Thoracic aorta (tissue), 2 donors: ENCODE measurements around the gene TOR2A. TPM values are rescaled to one million over a fixed set of nuclear protein-coding genes. Genes with fewer than 3 reads are reported as not detected.

Experiments
- ATAC-seq: fragments of 150-250 bp; one replicate; pipeline ENCODE4 v1.8.0; 2017; ENCODE audit warnings: low read depth; ENCODE audit not compliant: insufficient number of reproducible peaks, low FRiP score
- DNase-seq: peaks from one replicate; pipeline ENCODE4 v3.0.0-alpha.2; 2020; ENCODE audit warnings: low spot score
- H3K27ac ChIP-seq, 2 donors: fragments of 200-600 bp; sonication (generic); 1 replicate in 1 of 2; 2 replicates in 1 of 2; pipeline ENCODE4 v1.5.1; 2016; ENCODE audit warnings: mild to moderate bottlenecking in 2 of 2, moderate library complexity in 2 of 2
- H3K27me3 ChIP-seq: fragments of 200-600 bp; sonication (generic); replicated peaks from 2 replicates; pipeline ENCODE4 v1.6.0; 2016; ENCODE audit warnings: mild to moderate bottlenecking; ENCODE audit not compliant: insufficient read depth
- H3K36me3 ChIP-seq: fragments of 200-600 bp; sonication (generic); one replicate; pipeline ENCODE4 v1.5.1; 2016
- H3K4me1 ChIP-seq, 2 donors: fragments of 200-600 bp; sonication (generic); 1 replicate in 1 of 2; 2 replicates in 1 of 2; pipeline versions ENCODE4 v1.5.1 to v1.6.0; 2016; ENCODE audit warnings: low read depth in 2 of 2, mild to moderate bottlenecking in 1 of 2; ENCODE audit not compliant: control insufficient read depth in 1 of 2
- H3K4me3 ChIP-seq: fragments of 200-600 bp; sonication (generic); 2 replicates; pipeline ENCODE4 v1.5.1; 2016; ENCODE audit warnings: mild to moderate bottlenecking
- H3K9me3 ChIP-seq: fragments of 200-600 bp; sonication (generic); 2 replicates; pipeline ENCODE4 v1.5.1; 2016
- total RNA-seq, 2 donors: library from RNA; depleted of rRNA; stranded (reverse); fragments of >200 nt; gene quantifications; one replicate each; pipeline versions ENCODE4 v1.1.0 to v1.2.3, GENCODE V29; 2016
- TF ChIP-seq, protein P1 (sequence below): fragments of 200-600 bp; sonication (generic); IDR thresholded peaks from one replicate; pipeline ENCODE4 v1.5.1; 2019; ENCODE audit warnings: antibody characterized with exemption

The TOR2A gene
- total RNA-seq, 2 donors from 2014 or later: 14.5 to 16.9 TPM

- TF ChIP-seq, protein P1, sequence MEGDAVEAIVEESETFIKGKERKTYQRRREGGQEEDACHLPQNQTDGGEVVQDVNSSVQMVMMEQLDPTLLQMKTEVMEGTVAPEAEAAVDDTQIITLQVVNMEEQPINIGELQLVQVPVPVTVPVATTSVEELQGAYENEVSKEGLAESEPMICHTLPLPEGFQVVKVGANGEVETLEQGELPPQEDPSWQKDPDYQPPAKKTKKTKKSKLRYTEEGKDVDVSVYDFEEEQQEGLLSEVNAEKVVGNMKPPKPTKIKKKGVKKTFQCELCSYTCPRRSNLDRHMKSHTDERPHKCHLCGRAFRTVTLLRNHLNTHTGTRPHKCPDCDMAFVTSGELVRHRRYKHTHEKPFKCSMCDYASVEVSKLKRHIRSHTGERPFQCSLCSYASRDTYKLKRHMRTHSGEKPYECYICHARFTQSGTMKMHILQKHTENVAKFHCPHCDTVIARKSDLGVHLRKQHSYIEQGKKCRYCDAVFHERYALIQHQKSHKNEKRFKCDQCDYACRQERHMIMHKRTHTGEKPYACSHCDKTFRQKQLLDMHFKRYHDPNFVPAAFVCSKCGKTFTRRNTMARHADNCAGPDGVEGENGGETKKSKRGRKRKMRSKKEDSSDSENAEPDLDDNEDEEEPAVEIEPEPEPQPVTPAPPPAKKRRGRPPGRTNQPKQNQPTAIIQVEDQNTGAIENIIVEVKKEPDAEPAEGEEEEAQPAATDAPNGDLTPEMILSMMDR: no peak
- no peak for DNase-seq
- Histone ChIP-seq H3K36me3 (peaks cover 8% of the 10 kb centered on the region), H3K4me1 (no peaks in the 10 kb centered on the region), H3K27me3 (no peaks in the 10 kb centered on the region), H3K9me3 (no peaks in the 10 kb centered on the region), H3K4me3 (no peak overlapping the region), H3K27ac (no peak overlapping the region)
- no peak for ATAC-seq
Observed at GRCh38 chr9:127693143-127693542, 42.0 kb downstream of the TOR2A start.

GRCh38 chr9:127692071-127692470, 43.0 kb downstream of the TOR2A start:
- no peak overlapping the region for H3K27ac ChIP-seq
- no peaks in the 10 kb centered on the region for H3K4me1 ChIP-seq
- H3K27me3 ChIP-seq: no peaks in the 10 kb centered on the region
- DNase-seq (no peak), ATAC-seq (no peak)
- TF ChIP-seq, protein P1: no peak
- H3K9me3 ChIP-seq: no peaks in the 10 kb centered on the region
- peaks cover 8% of the 10 kb centered on the region for H3K36me3 ChIP-seq
- H3K4me3 ChIP-seq: no peak overlapping the region

DNA sequence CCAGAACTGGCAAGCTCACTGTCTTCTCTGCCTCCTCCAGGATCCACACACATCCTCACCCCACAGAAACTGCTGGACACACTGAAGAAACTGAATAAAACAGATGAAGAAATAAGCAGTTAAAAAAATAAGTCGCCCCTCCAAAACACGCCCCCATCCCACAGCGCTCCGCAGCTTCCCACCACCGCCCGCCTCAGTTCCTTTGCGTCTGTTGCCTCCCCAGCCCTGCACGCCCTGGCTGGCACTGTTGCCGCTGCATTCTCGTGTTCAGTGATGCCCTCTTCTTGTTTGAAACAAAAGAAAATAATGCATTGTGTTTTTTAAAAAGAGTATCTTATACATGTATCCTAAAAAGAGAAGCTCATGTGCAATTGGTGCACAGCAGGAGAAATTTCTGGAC, 44.4 kb downstream of the TOR2A start:
- TF ChIP-seq, protein P1: no peak
- no peak overlapping the region for H3K4me3 ChIP-seq
- H3K9me3 ChIP-seq: no peaks in the 10 kb centered on the region
- H3K27ac ChIP-seq: no peak overlapping the region
- no peaks in the 10 kb centered on the region for H3K4me1 ChIP-seq
- H3K27me3 ChIP-seq: no peaks in the 10 kb centered on the region
- ATAC-seq (no peak), DNase-seq (no peak)
- peaks cover 8% of the 10 kb centered on the region for H3K36me3 ChIP-seq

GRCh38 chr9:127689329-127690000, 45.6 kb downstream of the TOR2A start:
- no peak overlapping the region for H3K4me3 ChIP-seq
- no peaks in the 10 kb centered on the region for H3K9me3 ChIP-seq
- H3K27me3 ChIP-seq: no peaks in the 10 kb centered on the region
- TF ChIP-seq, protein P1: no peak
- H3K27ac ChIP-seq: no peak overlapping the region
- ATAC-seq (no peak), DNase-seq (no peak)
- H3K4me1 ChIP-seq: no peaks in the 10 kb centered on the region
- peaks cover 5% of the 10 kb centered on the region for H3K36me3 ChIP-seq

GRCh38 chr9:127686461-127687393, 48.4 kb downstream of the TOR2A start:
- Histone ChIP-seq H3K9me3 (no peaks in the 10 kb centered on the region), H3K4me3 (no peak overlapping the region), H3K36me3 (peaks cover 6% of the 10 kb centered on the region), H3K4me1 (no peaks in the 10 kb centered on the region), H3K27ac (no peak overlapping the region), H3K27me3 (no peaks in the 10 kb centered on the region)
- DNase-seq: no peak
- ATAC-seq: no peak
- TF ChIP-seq, protein P1: no peak
